AG09309 (cell line): ENCODE measurements around the gene MED13L.

Source experiments
- DNase-seq: peaks from one replicate; pipeline ENCODE4 v3.0.0-alpha.2; 2010; ENCODE audit warnings: low read depth
- H3K4me3 ChIP-seq: 2 replicates; pipeline ENCODE4 v1.5.1; 2011; ENCODE audit warnings: mild to moderate bottlenecking, low read depth, low read length, moderate library complexity; ENCODE audit not compliant: control insufficient read depth
- TF ChIP-seq, protein P1 (sequence below): IDR thresholded peaks from 2 replicates; pipeline ENCODE4 v1.5.1; 2011; ENCODE audit warnings: mild to moderate bottlenecking, low read depth, low read length, inconsistent platforms; ENCODE audit not compliant: insufficient read depth, control insufficient read depth; ENCODE audit errors: missing control alignments

MED13L gene

DNA sequence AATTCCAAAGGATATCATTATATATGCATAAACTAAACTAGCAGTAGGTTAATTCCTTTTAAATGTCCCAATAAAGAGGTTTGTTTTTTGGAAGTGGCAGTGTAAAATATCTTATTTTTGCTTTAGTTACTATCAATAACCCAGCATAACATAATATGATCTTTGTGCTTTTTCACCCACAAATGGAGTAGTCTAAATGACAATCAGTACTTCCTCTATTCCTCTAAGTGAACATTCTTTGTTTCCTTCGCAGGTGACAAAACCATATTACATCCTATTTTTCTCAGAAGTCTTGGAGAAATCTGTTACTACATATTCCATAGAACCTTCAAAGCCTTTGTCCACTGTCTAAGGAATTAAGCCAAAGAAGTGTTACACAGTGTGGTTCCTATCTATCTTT, 62.5 kb downstream of the MED13L start:
- DNase-seq = no peak
- TF ChIP-seq, protein P1, sequence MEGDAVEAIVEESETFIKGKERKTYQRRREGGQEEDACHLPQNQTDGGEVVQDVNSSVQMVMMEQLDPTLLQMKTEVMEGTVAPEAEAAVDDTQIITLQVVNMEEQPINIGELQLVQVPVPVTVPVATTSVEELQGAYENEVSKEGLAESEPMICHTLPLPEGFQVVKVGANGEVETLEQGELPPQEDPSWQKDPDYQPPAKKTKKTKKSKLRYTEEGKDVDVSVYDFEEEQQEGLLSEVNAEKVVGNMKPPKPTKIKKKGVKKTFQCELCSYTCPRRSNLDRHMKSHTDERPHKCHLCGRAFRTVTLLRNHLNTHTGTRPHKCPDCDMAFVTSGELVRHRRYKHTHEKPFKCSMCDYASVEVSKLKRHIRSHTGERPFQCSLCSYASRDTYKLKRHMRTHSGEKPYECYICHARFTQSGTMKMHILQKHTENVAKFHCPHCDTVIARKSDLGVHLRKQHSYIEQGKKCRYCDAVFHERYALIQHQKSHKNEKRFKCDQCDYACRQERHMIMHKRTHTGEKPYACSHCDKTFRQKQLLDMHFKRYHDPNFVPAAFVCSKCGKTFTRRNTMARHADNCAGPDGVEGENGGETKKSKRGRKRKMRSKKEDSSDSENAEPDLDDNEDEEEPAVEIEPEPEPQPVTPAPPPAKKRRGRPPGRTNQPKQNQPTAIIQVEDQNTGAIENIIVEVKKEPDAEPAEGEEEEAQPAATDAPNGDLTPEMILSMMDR = no peak
- H3K4me3 ChIP-seq = no peak overlapping the region

DNA sequence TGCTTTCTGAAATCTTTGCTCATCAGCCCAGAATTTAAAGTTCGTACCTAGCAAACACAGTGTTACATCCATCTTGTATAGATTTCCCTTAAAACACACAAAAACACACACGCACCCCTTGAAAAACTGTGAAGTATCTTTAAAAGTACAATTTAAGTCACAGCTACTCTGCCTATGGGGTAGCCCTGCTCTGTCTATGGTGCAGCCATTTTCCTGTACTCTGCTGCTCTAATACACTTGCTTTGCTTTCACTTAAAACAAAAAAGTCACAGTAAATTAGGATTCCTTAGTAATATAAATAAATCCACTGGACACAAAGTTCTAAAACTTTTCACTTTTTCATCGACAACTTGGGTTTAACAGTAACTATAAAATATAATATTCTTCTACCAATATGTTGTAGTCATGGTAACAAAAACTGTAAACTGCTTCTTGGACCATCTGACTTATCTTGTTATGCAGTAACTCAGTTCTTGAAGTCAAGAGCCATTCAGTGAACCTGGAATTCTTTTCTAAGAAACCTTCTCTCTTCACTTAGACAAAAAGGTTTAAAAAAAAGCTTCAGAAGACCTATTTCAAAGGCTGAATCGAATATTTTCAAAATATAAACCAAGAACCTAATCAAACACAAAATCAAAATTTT, 63.5 kb downstream of the MED13L start:
- TF ChIP-seq, protein P1 = no peak
- no peak overlapping the region for H3K4me3 ChIP-seq

DNA sequence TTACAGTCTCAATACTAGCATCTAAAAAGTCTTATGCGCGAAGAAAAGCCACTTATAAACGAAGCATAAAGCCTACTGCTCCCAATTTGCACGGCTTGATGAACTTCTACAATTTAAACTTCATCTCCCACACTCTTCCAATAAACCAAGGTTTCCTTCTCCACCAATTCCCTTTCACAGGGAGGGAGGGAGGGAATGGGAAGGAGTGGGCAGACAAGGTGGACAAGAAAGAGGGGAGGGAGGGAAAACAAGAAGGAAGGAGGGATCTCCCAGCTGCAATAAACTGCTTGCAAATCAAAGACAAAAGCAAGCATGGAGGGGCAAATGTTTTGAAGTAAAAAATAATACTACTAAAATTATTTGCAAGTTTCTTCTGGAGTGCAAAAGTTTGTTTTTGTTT, 64.5 kb downstream of the MED13L start:
- H3K4me3 ChIP-seq = no peak overlapping the region
- TF ChIP-seq, protein P1 = no peak
- no peak for DNase-seq

More for the DNA sequence above, 63.5 kb downstream of the MED13L start:
- no peak for DNase-seq

DNA sequence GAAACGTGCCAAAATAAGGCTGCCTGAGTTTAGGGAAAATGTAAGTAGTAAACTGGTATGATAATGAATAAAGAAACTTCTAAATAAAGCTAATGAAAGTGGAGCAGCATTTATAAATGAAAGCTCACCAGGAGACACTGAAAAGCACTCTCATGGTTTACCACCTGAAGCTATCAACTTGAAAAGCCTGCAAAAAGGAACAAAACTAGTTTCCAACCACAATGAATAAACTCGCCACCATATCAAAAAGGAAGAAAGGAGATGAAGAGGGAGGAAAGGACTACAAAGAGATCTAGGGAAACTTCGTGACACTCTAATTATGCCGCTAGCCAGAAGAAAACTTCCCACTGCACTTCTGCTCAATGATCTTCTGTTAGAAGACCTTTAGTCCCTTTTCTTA, 66.7 kb downstream of the MED13L start:
- TF ChIP-seq, protein P1 = no peak
- no peak overlapping the region for H3K4me3 ChIP-seq
- no peak for DNase-seq

DNA sequence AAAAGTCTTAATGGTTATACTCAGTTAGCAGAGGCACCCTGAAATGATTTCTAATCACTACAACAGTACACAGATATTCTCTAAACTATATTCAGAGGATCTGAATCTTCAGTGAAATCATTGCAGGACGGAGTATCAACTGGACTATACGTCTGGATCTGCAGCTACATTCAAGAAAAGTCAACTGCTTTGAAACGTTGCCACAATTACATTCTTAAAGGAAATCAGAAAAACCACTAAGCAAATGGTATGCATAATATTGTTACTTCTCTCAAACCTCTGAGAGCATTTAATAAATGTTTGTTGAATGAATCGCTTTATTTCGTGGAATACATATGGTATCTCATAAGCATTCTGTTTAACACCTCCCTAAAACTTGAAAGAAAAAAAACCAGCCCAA, 67.4 kb downstream of the MED13L start:
- DNase-seq = no peak
- TF ChIP-seq, protein P1 = no peak
- H3K4me3 ChIP-seq = no peak overlapping the region

DNA sequence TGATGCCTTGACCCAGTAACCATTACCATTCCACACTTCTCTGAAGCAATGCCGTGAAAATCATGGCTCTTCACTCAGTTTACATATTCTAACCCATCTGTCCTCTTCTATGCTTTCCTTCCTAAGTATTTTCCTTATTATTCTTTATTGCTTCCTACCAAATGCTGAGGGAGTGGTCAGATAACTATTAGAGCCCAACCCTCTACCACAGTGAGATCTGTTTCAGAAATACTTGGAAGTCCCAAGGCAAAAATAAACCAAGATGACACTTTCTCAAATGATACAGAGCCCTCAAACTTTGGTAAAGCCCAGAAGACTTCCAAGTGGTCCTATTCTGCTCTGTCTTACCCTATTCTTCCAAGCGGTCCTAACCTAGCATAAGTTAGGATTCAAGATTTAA, 68.0 kb downstream of the MED13L start:
- no peak for DNase-seq
- no peak overlapping the region for H3K4me3 ChIP-seq
- TF ChIP-seq, protein P1 = no peak
